HCT116 (cell line): ENCODE data around the gene TPD52L3. TPM values are rescaled to one million over a fixed set of nuclear protein-coding genes. Genes with fewer than 3 reads are reported as not detected.

Experiments used
- ATAC-seq: fragments of 200-7000 bp; cut with Tn5 transposase; 2 replicates; pipeline ENCODE4 v1.9.1; 2020; ENCODE audit warnings: mild to moderate bottlenecking, moderate library complexity
- BruUV-seq: library from RNA; stranded (reverse); fragments of 400-500 nt; replicated peaks from 2 replicates; lab custom pipeline; 2021; lab: Mats Ljungman, UMichigan
- CTCF ChIA-PET: fragments of 300-600 bp; sonication (Branson Sonifier 250); formaldehyde crosslinking; loops from one replicate; lab custom pipeline; 2021; ENCODE audit warnings: antibody characterized with exemption; lab: Charles Lee
- POLR2A ChIA-PET: fragments of 300-600, 350-600 bp; sonication (Branson Sonifier 250); formaldehyde crosslinking; loops from one replicate; lab custom pipeline; 2021; ENCODE audit warnings: antibody characterized with exemption; lab: Charles Lee
- RAD21 ChIA-PET, 2 experiments: fragments of 300-600 bp; sonication (Branson Sonifier 250); formaldehyde crosslinking; loops; one replicate each; lab custom pipeline; 2023; ENCODE audit warnings: low total read pairs in 2 of 2; ENCODE audit not compliant: uncharacterized antibody in 2 of 2, unreplicated experiment in 2 of 2, low non-redundant PET in 1 of 2; lab: Charles Lee
- DNase-seq: peaks from one replicate; pipeline ENCODE4 v3.0.0-alpha.2; 2010; ENCODE audit warnings: low read depth, low spot score
- H2AFZ ChIP-seq: fragments of 200-600 bp; shearing (Covaris generic), sonication (generic); 2 replicates; pipeline ENCODE4 v1.6.1; 2017; ENCODE audit warnings: low read depth, mixed run types, mixed read lengths, antibody characterized with exemption, low read length; ENCODE audit not compliant: poor library complexity, severe bottlenecking
- H3K27ac ChIP-seq: 2 replicates; pipeline ENCODE4 v1.5.1; 2012; ENCODE audit warnings: low read depth, low read length
- H3K27me3 ChIP-seq: fragments of 200-600 bp; sonication (generic); 2 replicates; pipeline ENCODE4 v1.6.1; 2016; ENCODE audit warnings: mixed run types, low read length, mixed read lengths; ENCODE audit not compliant: insufficient read depth
- H3K36me3 ChIP-seq, 2 experiments: fragments of 200-500 bp in 1 of 2; fragments of 200-600 bp in 1 of 2; sonication (Bioruptor generic) in 1 of 2; sonication (generic) in 1 of 2; 2 replicates each; pipeline versions ENCODE4 v1.5.1 to v1.6.1; 2014 to 2016; ENCODE audit warnings: low read length in 2 of 2, inconsistent platforms in 1 of 2, mixed read lengths in 1 of 2, mixed run types in 1 of 2; ENCODE audit not compliant: insufficient read depth in 2 of 2, control insufficient read depth in 1 of 2
- H3K4me1 ChIP-seq, 2 experiments: fragments of 200-600 bp in 1 of 2; sonication (generic) in 1 of 2; 2 replicates each; pipeline versions ENCODE4 v1.5.1 to v1.6.1; 2012 to 2017; ENCODE audit warnings: low read length in 2 of 2, inconsistent platforms in 1 of 2, mild to moderate bottlenecking in 1 of 2, mixed read lengths in 1 of 2, mixed run types in 1 of 2, moderate library complexity in 1 of 2; ENCODE audit not compliant: insufficient read depth in 2 of 2, control insufficient read depth in 1 of 2
- H3K4me2 ChIP-seq: fragments of 200-600 bp; sonication (generic); 2 replicates; pipeline ENCODE4 v1.6.1; 2017; ENCODE audit warnings: mixed run types, low read length, mixed read lengths
- H3K4me3 ChIP-seq, 2 experiments: fragments of 200-600 bp in 1 of 2; sonication (generic) in 1 of 2; replicated peaks in 1 of 2; 2 replicates each; pipeline ENCODE4 v1.5.1; 2011 to 2016; ENCODE audit warnings: low read length in 2 of 2, control low read depth in 1 of 2, low read depth in 1 of 2, mild to moderate bottlenecking in 1 of 2, mixed read lengths in 1 of 2, mixed run types in 1 of 2
- H3K79me2 ChIP-seq: fragments of 200-600 bp; sonication (generic); 2 replicates; pipeline ENCODE4 v1.6.1; 2017; ENCODE audit warnings: mild to moderate bottlenecking, mixed run types, low read length, moderate library complexity, mixed read lengths; ENCODE audit not compliant: insufficient read depth
- H3K9ac ChIP-seq: fragments of 200-600 bp; sonication (generic); 2 replicates; pipeline ENCODE4 v1.6.1; 2016; ENCODE audit warnings: low read length, mixed read lengths
- H3K9me2 ChIP-seq: fragments of 200-600 bp; sonication (generic), shearing (Covaris generic); 2 replicates; pipeline ENCODE4 v1.6.1; 2017; ENCODE audit warnings: mixed run types, mild to moderate bottlenecking, moderate library complexity; ENCODE audit not compliant: insufficient read depth
- H3K9me3 ChIP-seq, 2 experiments: fragments of 200-500 bp in 1 of 2; fragments of 200-600 bp in 1 of 2; sonication (Bioruptor generic) in 1 of 2; sonication (generic) in 1 of 2; 2 replicates each; pipeline ENCODE4 v1.6.1; 2014 to 2017; ENCODE audit warnings: low read length in 2 of 2, mixed read lengths in 2 of 2, inconsistent platforms in 1 of 2, low read depth in 1 of 2, mild to moderate bottlenecking in 1 of 2, mixed run types in 1 of 2, moderate library complexity in 1 of 2; ENCODE audit not compliant: control insufficient read depth in 1 of 2, insufficient read depth in 1 of 2
- H4K20me1 ChIP-seq: fragments of 200-600 bp; sonication (generic), shearing (Covaris generic); 2 replicates; pipeline ENCODE4 v1.6.1; 2017; ENCODE audit warnings: mixed run types, mild to moderate bottlenecking, moderate library complexity; ENCODE audit not compliant: insufficient read depth
- ATF3 ChIP-seq: IDR thresholded peaks from 2 replicates; pipeline ENCODE4 v1.6.1; 2012
- CBX3 ChIP-seq: IDR thresholded peaks from 2 replicates; pipeline ENCODE4 v1.6.1; 2012; ENCODE audit warnings: low read depth
- CEBPB ChIP-seq: IDR thresholded peaks from 2 replicates; pipeline ENCODE4 v1.6.1; 2012; ENCODE audit warnings: low read depth
- CTCF ChIP-seq, 3 experiments: fragments of 200-600 bp in 1 of 3; sonication (generic) in 1 of 3; IDR thresholded peaks in 2 of 3; conservative IDR thresholded peaks in 1 of 3; 2 replicates each; pipeline ENCODE4 v1.5.1; 2012 to 2017; ENCODE audit warnings: low read depth in 2 of 3, low read length in 2 of 3, antibody characterized with exemption in 1 of 3, borderline replicate concordance in 1 of 3, control low read depth in 1 of 3, mild to moderate bottlenecking in 1 of 3, mixed read lengths in 1 of 3, mixed run types in 1 of 3, moderate library complexity in 1 of 3; ENCODE audit not compliant: insufficient read depth in 1 of 3
- EGR1 ChIP-seq: IDR thresholded peaks from 2 replicates; pipeline ENCODE4 v1.6.1; 2012; ENCODE audit warnings: low read depth
- EZH2 ChIP-seq: fragments of 200-600 bp; sonication (generic); IDR thresholded peaks from 2 replicates; pipeline ENCODE4 v1.6.1; 2017; ENCODE audit warnings: antibody characterized with exemption, mixed run types
- FOSL1 ChIP-seq: IDR thresholded peaks from 2 replicates; pipeline ENCODE4 v1.6.1; 2012; ENCODE audit warnings: low read depth
- MAX ChIP-seq: IDR thresholded peaks from 2 replicates; pipeline ENCODE4 v1.6.1; 2012
- POLR2A ChIP-seq: IDR thresholded peaks from 2 replicates; pipeline ENCODE4 v1.7.0; 2011; ENCODE audit warnings: borderline replicate concordance; ENCODE audit not compliant: insufficient read depth, insufficient read length; ENCODE audit errors: extremely low read depth
- POLR2AphosphoS5 ChIP-seq: IDR thresholded peaks from 2 replicates; pipeline ENCODE4 v1.6.1; 2011; ENCODE audit warnings: mild to moderate bottlenecking, low read depth, low read length, moderate library complexity
- RAD21 ChIP-seq: IDR thresholded peaks from 2 replicates; pipeline ENCODE4 v1.6.1; 2012; ENCODE audit warnings: low read depth, mild to moderate bottlenecking
- REST ChIP-seq: IDR thresholded peaks from 2 replicates; pipeline ENCODE4 v1.6.1; 2012; ENCODE audit warnings: low read depth
- SIN3A ChIP-seq: IDR thresholded peaks from 2 replicates; pipeline ENCODE4 v1.6.1; 2012; ENCODE audit warnings: low read depth
- SP1 ChIP-seq: IDR thresholded peaks from 2 replicates; pipeline ENCODE4 v1.6.1; 2012; ENCODE audit warnings: low read depth
- TCF7L2 ChIP-seq: IDR thresholded peaks from 2 replicates; pipeline ENCODE4 v1.7.0; 2011; ENCODE audit warnings: borderline replicate concordance, inconsistent platforms; ENCODE audit not compliant: insufficient read depth, insufficient read length; ENCODE audit errors: extremely low read depth
- YY1 ChIP-seq: IDR thresholded peaks from 2 replicates; pipeline ENCODE4 v1.6.1; 2011; ENCODE audit warnings: low read length, low read depth, moderate library complexity, mild to moderate bottlenecking; ENCODE audit not compliant: insufficient replicate concordance; ENCODE audit errors: extremely low read depth
- ZBTB33 ChIP-seq: IDR thresholded peaks from 2 replicates; pipeline ENCODE4 v1.6.1; 2011; ENCODE audit warnings: mild to moderate bottlenecking, low read length, moderate library complexity; ENCODE audit not compliant: insufficient replicate concordance; ENCODE audit errors: extremely low read depth
- ZFX ChIP-seq: fragments of 450-650 bp; IDR thresholded peaks from 2 replicates; pipeline ENCODE4 v1.6.1; 2017
- ZNF274 ChIP-seq: fragments of 200-500 bp; sonication (Bioruptor generic); IDR thresholded peaks from 2 replicates; pipeline ENCODE4 v1.6.1; 2014; ENCODE audit warnings: mild to moderate bottlenecking, low read depth, low read length, inconsistent platforms
- intact Hi-C: fragments of 100-400 bp; cut with micrococcal nuclease; formaldehyde crosslinking; loops from 2 replicates; pipeline ENCODE4 v1.10.0; 2022
- total RNA-seq: library from RNA; stranded (reverse); gene quantifications from one replicate; pipeline ENCODE4 v1.2.1, GENCODE V29; 2021; ENCODE audit not compliant: unreplicated experiment

TPD52L3 gene
- total RNA-seq, 1 experiment from 2014 or later = not detected

GRCh38 chr9:6368831-6369230 is 40.7 kb downstream of the TPD52L3 start:
- H2AFZ ChIP-seq = no peak overlapping the region
- ChIA-PET RAD21 (no interaction called here), CTCF (no interaction called here), POLR2A (no interaction called here)
- H3K9ac ChIP-seq = no peak overlapping the region
- intact Hi-C loops = no loop called here
- DNase-seq = no peak
- no peaks in the 10 kb centered on the region for H3K9me2 ChIP-seq
- H4K20me1 ChIP-seq = no peaks in the 10 kb centered on the region
- no peaks in the 10 kb centered on the region for H3K79me2 ChIP-seq
- H3K9me3 ChIP-seq = no peaks in the 10 kb centered on the region; a peak in 1 of 4 replicates
- BruUV-seq = no TSS peak
- H3K27me3 ChIP-seq = no peaks in the 10 kb centered on the region
- TF ChIP-seq EZH2 = no peak
- no peak for TF ChIP-seq REST
- no peak for TF ChIP-seq ZFX
- TF ChIP-seq CTCF (IDR thresholded peaks at IDR 0.05 in 2 of 3, conservative IDR thresholded peaks at IDR 0.05 in 1 of 3; ENCODE audit: borderline replicate concordance in 1 of 3, insufficient read depth in 1 of 3, low read depth in 2 of 3, low read length in 2 of 3) = no peak
- no peak for TF ChIP-seq EGR1
- TF ChIP-seq RAD21 = no peak
- no peak for TF ChIP-seq POLR2AphosphoS5
- no peak for TF ChIP-seq YY1
- TF ChIP-seq TCF7L2 = no peak
- no peak for TF ChIP-seq SP1
- TF ChIP-seq MAX = no peak
- TF ChIP-seq ZBTB33 = no peak
- no peak for TF ChIP-seq ZNF274
- TF ChIP-seq SIN3A = no peak
- no peak for TF ChIP-seq POLR2A
- no peak for TF ChIP-seq ATF3
- TF ChIP-seq CEBPB = no peak
- TF ChIP-seq FOSL1 = no peak
- TF ChIP-seq CBX3 = no peak
- H3K36me3 ChIP-seq = no peaks in the 10 kb centered on the region
- H3K4me3 ChIP-seq = no peak overlapping the region
- H3K4me1 ChIP-seq = no peaks in the 10 kb centered on the region
- H3K4me2 ChIP-seq = no peak overlapping the region
- no peak overlapping the region for H3K27ac ChIP-seq
- no peak for ATAC-seq
